Pancreas (tissue), 10 donors: Measurements from ENCODE around the gene DIP2A. TPM values are rescaled to one million over a fixed set of nuclear protein-coding genes. Genes with fewer than 3 reads are reported as not detected.

Experiments used
- ATAC-seq, 4 donors: fragments of 200-7000 bp; cut with Tn5 transposase; one replicate each; pipeline versions ENCODE4 v1.8.0 to v1.9.1; 2020; ENCODE audit warnings: mild to moderate bottlenecking in 4 of 4, moderate library complexity in 4 of 4
- DNase-seq, 6 donors: peaks; one replicate each; pipeline ENCODE4 v3.0.0-alpha.2; 2020
- FAIRE-seq: peaks from 2 replicates; lab custom pipeline; 2012; peaks lifted over from hg19 to GRCh38; lab: Jason Lieb, UNC
- H3K27ac ChIP-seq, 4 donors: fragments of 200-600 bp; sonication (generic); 1 replicate in 3 of 4; 2 replicates in 1 of 4; pipeline versions ENCODE4 v1.5.0 to v1.8.0; 2020
- H3K27me3 ChIP-seq, 4 donors: fragments of 200-600 bp; one replicate each; pipeline ENCODE4 v1.8.0; 2021
- H3K36me3 ChIP-seq, 3 donors: fragments of 200-600 bp; sonication (generic) in 1 of 3; one replicate each; pipeline versions ENCODE4 v1.5.0 to v1.8.0; 2020 to 2021
- H3K4me1 ChIP-seq, 3 donors: fragments of 200-600 bp; one replicate each; pipeline ENCODE4 v1.8.0; 2021
- H3K4me3 ChIP-seq, 4 donors: fragments of 200-600 bp; sonication (generic) in 2 of 4; one replicate each; pipeline versions ENCODE4 v1.5.0 to v1.8.0; 2020 to 2021
- H3K9me3 ChIP-seq, 4 donors: fragments of 200-600 bp; one replicate each; pipeline ENCODE4 v1.8.0; 2021
- CTCF ChIP-seq, 4 donors: fragments of 200-600 bp; sonication (generic) in 3 of 4; IDR thresholded peaks; one replicate each; pipeline versions ENCODE4 v1.5.0 to v1.8.0; 2021; ENCODE audit warnings: antibody characterized with exemption in 4 of 4
- WGBS, 2 donors: extraction: QIAGEN DNeasy Blood & Tissue Kit; methylation state at CpG; one replicate each; pipeline ENCODE4 v1.1.7; 2013; 5-methylcytosine and 5-hydroxymethylcytosine counted together
- intact Hi-C, 3 donors: fragments of 100-400 bp; cut with DNase I; formaldehyde crosslinking; loops; one replicate each; pipeline versions ENCODE4 v1.11.1 to v1.14.2; 2022
- polyA plus RNA-seq, 2 donors: library from polyadenylated mRNA; stranded (reverse); fragments of 200-250 nt; gene quantifications; one replicate each; pipeline ENCODE4 v1.2.3, GENCODE V29; 2013
- total RNA-seq, 6 donors: library from RNA; stranded (reverse); fragmentation: NEBNext Ultra II Directional in 4 of 6; extraction: Animal tissue kit (Norgen Biotek cat#: 25700) in 4 of 6; gene quantifications; one replicate each; pipeline versions ENCODE4 v1.2.1 to v1.2.4, GENCODE V29; 2021 to 2023
- donor health status: healthy with polysubstance abuse.
- donor health status: DM: no; HTN: no; CAD: no; lungs with moderate emphysema.
- donor health status: DM: no; HTN: no; CAD: no.
- donor health status: control.
- donor health status: control.
- donor health status: Bipolar disorder and iron deficiency.
- donor health status: DM: yes; HTN: yes; CAD: no.
- donor health status: DM: no; HTN: no; CAD: no.
- donor health status: DM: no; HTN: no; CAD: no.
- donor health status: DM: yes; HTN: yes; CAD: no.

DIP2A gene
- total and polyA plus RNA-seq, 8 donors: 12.1 to 28.7 (median 18.4) TPM

GRCh38 chr21:46489162-46489663 is 30.5 kb downstream of the DIP2A start:
- no peak for ATAC-seq
- no peak for DNase-seq
- Histone ChIP-seq H3K4me3 (no peak overlapping the region), H3K27me3 (no peaks in the 10 kb centered on the region), H3K27ac (no peak overlapping the region), H3K9me3 (no peaks in the 10 kb centered on the region), H3K36me3 (peaks cover 0 to 3% (median 0%) of the 10 kb centered on the region in 3 donors), H3K4me1 (no peaks in the 10 kb centered on the region)
- no peak for TF ChIP-seq CTCF (IDR thresholded peaks at IDR 0.05)
- intact Hi-C loops: no loop called here
- no peak for FAIRE-seq
- WGBS, 2 donors: 89 to 92% methylated on average over 6 of the region's 6 CpGs

- no peaks in the 10 kb centered on the region for H3K4me1 ChIP-seq
- H3K27me3 ChIP-seq: no peaks in the 10 kb centered on the region
- H3K36me3 ChIP-seq: peaks cover 0 to 3% (median 0%) of the 10 kb centered on the region in 3 donors
- intact Hi-C loops: no loop called here
- no peaks in the 10 kb centered on the region for H3K9me3 ChIP-seq
- no peak for TF ChIP-seq CTCF (IDR thresholded peaks at IDR 0.05)
- no peak for FAIRE-seq
- WGBS, 2 donors: 95% methylated on average over 10 of the region's 10 CpGs
- DNase-seq: no peak
- no peak for ATAC-seq
- no peak overlapping the region for H3K27ac ChIP-seq
- no peak overlapping the region for H3K4me3 ChIP-seq
Observed at GRCh38 chr21:46489800-46490199, 31.1 kb downstream of the DIP2A start.

- 97 to 98% methylated on average over 3 of the region's 3 CpGs for WGBS, 2 donors
- H3K27me3 ChIP-seq: no peaks in the 10 kb centered on the region
Observed at GRCh38 chr21:46491553-46491952, 32.9 kb downstream of the DIP2A start.

GRCh38 chr21:46492851-46493250 is 34.2 kb downstream of the DIP2A start:
- Histone ChIP-seq H3K9me3 (no peaks in the 10 kb centered on the region), H3K27ac (no peak overlapping the region), H3K36me3 (peaks cover 0 to 3% (median 3%) of the 10 kb centered on the region in 3 donors), H3K27me3 (no peaks in the 10 kb centered on the region), H3K4me1 (no peaks in the 10 kb centered on the region), H3K4me3 (no peak overlapping the region)
- ATAC-seq (no peak), DNase-seq (no peak), FAIRE-seq (no peak)
- WGBS, 2 donors: 88 to 89% methylated on average over 5 of the region's 5 CpGs
- intact Hi-C loops: no loop called here
- no peak for TF ChIP-seq CTCF (IDR thresholded peaks at IDR 0.05)

More at GRCh38 chr21:46491553-46491952, 32.9 kb downstream of the DIP2A start:
- H3K9me3 ChIP-seq: no peaks in the 10 kb centered on the region
- H3K27ac ChIP-seq: no peak overlapping the region
- no peak for DNase-seq
- intact Hi-C loops: no loop called here
- TF ChIP-seq CTCF (IDR thresholded peaks at IDR 0.05): no peak
- no peak overlapping the region for H3K4me3 ChIP-seq
- no peaks in the 10 kb centered on the region for H3K4me1 ChIP-seq
- H3K36me3 ChIP-seq: peaks cover 0 to 3% (median 0%) of the 10 kb centered on the region in 3 donors
- no peak for FAIRE-seq
- ATAC-seq: no peak

- Histone ChIP-seq H3K36me3 (peaks cover 3 to 13% (median 10%) of the 10 kb centered on the region in 3 donors), H3K4me1 (no peaks in the 10 kb centered on the region), H3K9me3 (no peaks in the 10 kb centered on the region), H3K27ac (no peak overlapping the region), H3K27me3 (no peaks in the 10 kb centered on the region), H3K4me3 (no peak overlapping the region)
- ATAC-seq: no peak
- intact Hi-C loops: no loop called here
- FAIRE-seq: no peak
- TF ChIP-seq CTCF (IDR thresholded peaks at IDR 0.05): no peak
- no peak for DNase-seq
- WGBS, 2 donors: 96 to 98% methylated on average over 6 of the region's 6 CpGs
Observed at GRCh38 chr21:46493828-46494227, 35.1 kb downstream of the DIP2A start.
